ENCODE measurements around the gene PREX1.
A peak's percentile ranks its signal among the peaks of the same experiment; 100 is the strongest.

PREX1 gene

GRCh38 chr20:48679011-48679410 lies 148.8 kb downstream of the PREX1 start:
- DNase-seq (ENCODE audit: low read depth), result no peak

GRCh38 chr20:48678421-48678820 lies 149.4 kb downstream of the PREX1 start:
- DNase-seq (ENCODE audit: low read depth), result no peak

- DNase-seq (ENCODE audit: low read depth), result no peak
Measured at GRCh38 chr20:48676795-48677460, 150.9 kb downstream of the PREX1 start.

GRCh38 chr20:48676125-48676524 lies 151.7 kb downstream of the PREX1 start:
- no peak for DNase-seq (ENCODE audit: low read depth)

- no peak for DNase-seq (ENCODE audit: low read depth)
Measured at GRCh38 chr20:48674461-48674860, 153.3 kb downstream of the PREX1 start.

GRCh38 chr20:48673507-48673906 lies 154.3 kb downstream of the PREX1 start:
- no peak for DNase-seq (ENCODE audit: low read depth)

GRCh38 chr20:48672324-48672723 lies 155.5 kb downstream of the PREX1 start:
- no peak for DNase-seq (ENCODE audit: low read depth)

- no peak for DNase-seq (ENCODE audit: low read depth)
Measured at GRCh38 chr20:48671141-48671540, 156.7 kb downstream of the PREX1 start.

GRCh38 chr20:48669946-48670605 lies 157.7 kb downstream of the PREX1 start:
- no peak for DNase-seq (ENCODE audit: low read depth)

- DNase-seq (ENCODE audit: low read depth), result no peak
Measured at GRCh38 chr20:48668451-48668946, 159.3 kb downstream of the PREX1 start.

- no peak for DNase-seq (ENCODE audit: low read depth)
Measured at GRCh38 chr20:48667889-48668413, 159.8 kb downstream of the PREX1 start.

GRCh38 chr20:48667481-48667880 lies 160.3 kb downstream of the PREX1 start:
- no peak for DNase-seq (ENCODE audit: low read depth)

GRCh38 chr20:48665785-48666184 lies 162.0 kb downstream of the PREX1 start:
- no peak for DNase-seq (ENCODE audit: low read depth)

GRCh38 chr20:48662711-48663110 lies 165.1 kb downstream of the PREX1 start:
- no peak for DNase-seq (ENCODE audit: low read depth)

- DNase-seq (ENCODE audit: low read depth), result no peak
Measured at GRCh38 chr20:48661575-48662455, 166.0 kb downstream of the PREX1 start.

GRCh38 chr20:48660788-48661187 lies 167.0 kb downstream of the PREX1 start:
- DNase-seq (ENCODE audit: low read depth), result no peak

GRCh38 chr20:48659858-48660257 lies 167.9 kb downstream of the PREX1 start:
- no peak for DNase-seq (ENCODE audit: low read depth)

- DNase-seq (ENCODE audit: low read depth), result no peak
Measured at GRCh38 chr20:48658505-48658904, 169.3 kb downstream of the PREX1 start.

GRCh38 chr20:48658198-48658476 lies 169.7 kb downstream of the PREX1 start:
- DNase-seq (ENCODE audit: low read depth), result no peak

GRCh38 chr20:48657426-48658197 lies 170.2 kb downstream of the PREX1 start:
- DNase-seq (ENCODE audit: low read depth), result peak; percentile 67

GRCh38 chr20:48656661-48657211 lies 171.1 kb downstream of the PREX1 start:
- no peak for DNase-seq (ENCODE audit: low read depth)

- no peak for DNase-seq (ENCODE audit: low read depth)
Measured at GRCh38 chr20:48656137-48656536, 171.7 kb downstream of the PREX1 start.
